IMR-90 (cell line): ENCODE data around the gene IL11. TPM values are rescaled to one million over a fixed set of nuclear protein-coding genes. Genes with fewer than 3 reads are reported as not detected.

ENCODE experiments used
- ATAC-seq: fragments of 200-7000 bp; cut with Tn5 transposase; 2 replicates; pipeline ENCODE4 v1.9.1; 2020; ENCODE audit warnings: low read depth, mild to moderate bottlenecking, moderate library complexity
- BruUV-seq: library from RNA; stranded (reverse); fragments of 400-500 nt; replicated peaks from 2 replicates; lab custom pipeline; 2021; lab: Mats Ljungman, UMichigan
- CTCF ChIA-PET: fragments of 300-600 bp; formaldehyde crosslinking; extraction: SDS; loops from one replicate; lab custom pipeline; 2021; ENCODE audit warnings: antibody characterized with exemption; lab: Yijun Ruan, JAX
- POLR2A ChIA-PET: fragments of 300-600 bp; sonication (Branson Sonifier 250); formaldehyde crosslinking; loops from one replicate; lab custom pipeline; 2022; ENCODE audit warnings: antibody characterized with exemption; ENCODE audit not compliant: unreplicated experiment; lab: Charles Lee
- DNase-seq: peaks from one replicate; pipeline ENCODE4 v3.0.0; 2013
- H2AFZ ChIP-seq: replicated peaks from 2 replicates; pipeline ENCODE3; 2013; ENCODE audit warnings: low read length, mild to moderate bottlenecking; ENCODE audit not compliant: poor library complexity
- H2AK5ac ChIP-seq: 2 replicates; pipeline ENCODE4 v1.6.1; 2013; ENCODE audit warnings: low read depth, low read length, inconsistent platforms
- H2AK9ac ChIP-seq: replicated peaks from 2 replicates; pipeline ENCODE3; 2013; ENCODE audit warnings: mild to moderate bottlenecking, low read depth, low read length, moderate library complexity; ENCODE audit not compliant: poor library complexity
- H2BK120ac ChIP-seq: 2 replicates; pipeline ENCODE4 v1.6.1; 2013; ENCODE audit warnings: low read depth, low read length, inconsistent platforms
- H2BK15ac ChIP-seq: 3 replicates; pipeline ENCODE4 v1.6.1; 2013; ENCODE audit warnings: low read depth, low read length, inconsistent platforms
- H2BK20ac ChIP-seq: 2 replicates; pipeline ENCODE4 v1.6.1; 2013; ENCODE audit warnings: low read depth, mild to moderate bottlenecking, inconsistent platforms, low read length, moderate library complexity
- H2BK5ac ChIP-seq: 2 replicates; pipeline ENCODE4 v1.6.1; 2013; ENCODE audit warnings: mild to moderate bottlenecking, low read depth, low read length, inconsistent platforms; ENCODE audit not compliant: poor library complexity, severe bottlenecking
- H3K14ac ChIP-seq: replicated peaks from 2 replicates; pipeline ENCODE4 v1.6.1; 2013; ENCODE audit warnings: low read depth, low read length, inconsistent platforms
- H3K18ac ChIP-seq: 2 replicates; pipeline ENCODE4 v1.6.1; 2013; ENCODE audit warnings: low read depth, low read length, control low read depth
- H3K23ac ChIP-seq: 2 replicates; pipeline ENCODE4 v1.6.1; 2013; ENCODE audit warnings: low read depth, low read length, inconsistent platforms
- H3K27ac ChIP-seq: 2 replicates; pipeline ENCODE4 v1.5.1; 2013; ENCODE audit warnings: mild to moderate bottlenecking, control low read depth, low read length; ENCODE audit not compliant: insufficient read depth
- H3K27me3 ChIP-seq: 2 replicates; pipeline ENCODE4 v1.6.1; 2013; ENCODE audit warnings: low read length; ENCODE audit not compliant: control insufficient read depth, insufficient read depth
- H3K36me3 ChIP-seq: 2 replicates; pipeline ENCODE4 v1.6.1; 2013; ENCODE audit warnings: low read length, mixed read lengths; ENCODE audit not compliant: control insufficient read depth, insufficient read depth
- H3K4ac ChIP-seq: 2 replicates; pipeline ENCODE4 v1.6.1; 2013; ENCODE audit warnings: low read depth, low read length, inconsistent platforms
- H3K4me1 ChIP-seq: 2 replicates; pipeline ENCODE4 v1.6.1; 2013; ENCODE audit warnings: low read length, mixed read lengths; ENCODE audit not compliant: control insufficient read depth, insufficient read depth
- H3K4me2 ChIP-seq: 2 replicates; pipeline ENCODE4 v1.6.1; 2013; ENCODE audit warnings: low read depth, mild to moderate bottlenecking, control low read depth, low read length, moderate library complexity
- H3K4me3 ChIP-seq: 2 replicates; pipeline ENCODE4 v1.5.1; 2013; ENCODE audit warnings: low read depth, mild to moderate bottlenecking, control low read depth, low read length, moderate library complexity; ENCODE audit not compliant: insufficient read depth
- H3K56ac ChIP-seq: 2 replicates; pipeline ENCODE4 v1.6.1; 2013; ENCODE audit warnings: low read length, inconsistent platforms; ENCODE audit not compliant: insufficient read depth; ENCODE audit errors: extremely low read depth
- H3K79me1 ChIP-seq, 2 experiments: 2 replicates each; pipeline ENCODE4 v1.6.1; 2013; ENCODE audit warnings: low read length in 2 of 2, inconsistent platforms in 1 of 2, low read depth in 1 of 2
- H3K9ac ChIP-seq: 2 replicates; pipeline ENCODE4 v1.6.1; 2013; ENCODE audit warnings: low read depth, low read length, control low read depth
- H3K9me1 ChIP-seq: 2 replicates; pipeline ENCODE4 v1.6.1; 2013; ENCODE audit warnings: low read length, inconsistent platforms; ENCODE audit not compliant: insufficient read depth
- H3K9me3 ChIP-seq: 2 replicates; pipeline ENCODE4 v1.6.1; 2013; ENCODE audit warnings: low read length; ENCODE audit not compliant: control insufficient read depth, insufficient read depth
- H4K20me1 ChIP-seq: 2 replicates; pipeline ENCODE4 v1.6.1; 2013; ENCODE audit warnings: low read length, inconsistent platforms; ENCODE audit not compliant: insufficient read depth
- H4K5ac ChIP-seq: 2 replicates; pipeline ENCODE4 v1.6.1; 2013; ENCODE audit warnings: mild to moderate bottlenecking, low read depth, low read length, control low read depth
- H4K8ac ChIP-seq, 2 experiments: 2 replicates each; pipeline ENCODE4 v1.6.1; 2013; ENCODE audit warnings: low read depth in 2 of 2, low read length in 2 of 2, control low read depth in 1 of 2, inconsistent platforms in 1 of 2
- H4K91ac ChIP-seq: 2 replicates; pipeline ENCODE4 v1.6.1; 2013; ENCODE audit warnings: low read depth, low read length, inconsistent platforms; ENCODE audit not compliant: insufficient read depth
- MAFK ChIP-seq: IDR thresholded peaks from 2 replicates; pipeline ENCODE4 v1.6.1; 2012; ENCODE audit warnings: low read depth, low read length, improper control_type of control experiment
- POLR2A ChIP-seq: IDR thresholded peaks from 2 replicates; pipeline ENCODE4 v1.6.1; 2012; ENCODE audit warnings: mild to moderate bottlenecking, low read depth, low read length
- WGBS, 2 experiments: methylation state at CpG; one replicate each; pipeline versions ENCODE4 v1.1.5 to v1.1.7; 2013; ENCODE audit warnings: missing lambda C conversion rate in 2 of 2; ENCODE audit not compliant: insufficient read length in 1 of 2; ENCODE audit errors: extremely low coverage in 2 of 2; 5-methylcytosine and 5-hydroxymethylcytosine counted together
- dilution Hi-C: fragments of 300-500 bp; cut with HindIII; formaldehyde crosslinking; loops from one replicate; pipeline ENCODE4 v1.14.3; 2018; ENCODE audit warnings: low sequenced_read_pairs; ENCODE audit not compliant: unreplicated experiment
- in situ Hi-C: fragments of 300-500 bp; cut with MboI; formaldehyde crosslinking; loops from 3 replicates; pipeline ENCODE4 v1.14.3; 2019; ENCODE audit warnings: low sequenced_read_pairs, inconsistent platforms, mixed read lengths
- intact Hi-C: fragments of 100-400 bp; cut with micrococcal nuclease; formaldehyde crosslinking; loops from 2 replicates; pipeline ENCODE4 v1.10.0; 2022
- polyA plus RNA-seq, 3 experiments: library from polyadenylated mRNA; depleted of rRNA; stranded (reverse); fragments of >200 nt; gene quantifications; 2 replicates each; pipeline ENCODE4 v1.2.3, GENCODE V29; 2012; ENCODE audit warnings: low replicate concordance in 1 of 3
- total RNA-seq: library from RNA; depleted of rRNA; stranded (reverse); fragments of >200 nt; gene quantifications from 2 replicates; pipeline ENCODE4 v1.2.3, GENCODE V29; 2012
- TF ChIP-seq, protein P1 (sequence below): fragments of 150-350 bp; IDR thresholded peaks from 2 replicates; pipeline ENCODE4 v1.6.1; 2016; ENCODE audit warnings: low read depth, mild to moderate bottlenecking, low read length, moderate library complexity, borderline replicate concordance

The IL11 gene
- total and polyA plus RNA-seq, 2 of the 4 experiments (the other 2 are of a cell fraction) = 14.3 to 33.6 TPM

DNA sequence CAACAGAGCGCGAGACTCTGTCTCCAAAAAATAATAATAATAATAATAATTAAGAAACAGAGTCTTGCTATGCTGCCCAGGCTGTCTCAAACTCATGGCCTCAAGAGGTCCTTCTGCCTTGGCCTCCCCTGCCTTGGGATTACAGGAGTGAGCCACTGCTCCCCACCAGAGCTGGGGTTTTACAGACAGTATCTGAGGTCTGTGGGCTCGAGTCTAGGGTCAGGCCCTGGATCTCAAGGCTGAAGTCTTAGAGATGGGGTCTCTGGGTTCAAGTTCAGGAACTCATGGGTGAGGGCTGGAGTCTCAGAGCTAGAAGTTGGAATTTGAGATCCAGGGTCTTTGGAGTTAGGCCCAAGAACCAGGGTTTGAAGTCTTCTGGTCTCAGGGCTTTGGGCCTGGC lies 3.5 kb downstream of the IL11 start:
- POLR2A ChIA-PET = interaction anchor here (0.5 kb wide), 1 partner anchor 26 kb away, joined by 3 read pairs; no protein-coding TSS in a partner anchor

More for the DNA sequence above, 3.5 kb downstream of the IL11 start:
- peaks cover 4% of the 10 kb centered on the region; the same call in 1 of the 2 replicates for H3K9me1 ChIP-seq
- peaks cover 59% of the 10 kb centered on the region for H4K20me1 ChIP-seq
- no peak overlapping the region for H4K8ac ChIP-seq
- intact Hi-C loops = no loop called here
- no peak for ATAC-seq
- H3K4me1 ChIP-seq = peaks cover 16% of the 10 kb centered on the region
- H2AK5ac ChIP-seq = no peak overlapping the region
- no peak overlapping the region for H3K4ac ChIP-seq
- WGBS, 2 experiments = 80% methylated on average over 1 of the region's 3 CpGs; no CpG with 5 or more reads in 1 of the 2 experiments
- no peak for DNase-seq
- H3K4me2 ChIP-seq = no peak overlapping the region
- H3K36me3 ChIP-seq = peaks cover 26% of the 10 kb centered on the region
- TSS peak; percentile 34 for BruUV-seq
- CTCF ChIA-PET = no interaction called here
- TF ChIP-seq MAFK (no peak), POLR2A (peak; percentile 77)
- TF ChIP-seq, protein P1, sequence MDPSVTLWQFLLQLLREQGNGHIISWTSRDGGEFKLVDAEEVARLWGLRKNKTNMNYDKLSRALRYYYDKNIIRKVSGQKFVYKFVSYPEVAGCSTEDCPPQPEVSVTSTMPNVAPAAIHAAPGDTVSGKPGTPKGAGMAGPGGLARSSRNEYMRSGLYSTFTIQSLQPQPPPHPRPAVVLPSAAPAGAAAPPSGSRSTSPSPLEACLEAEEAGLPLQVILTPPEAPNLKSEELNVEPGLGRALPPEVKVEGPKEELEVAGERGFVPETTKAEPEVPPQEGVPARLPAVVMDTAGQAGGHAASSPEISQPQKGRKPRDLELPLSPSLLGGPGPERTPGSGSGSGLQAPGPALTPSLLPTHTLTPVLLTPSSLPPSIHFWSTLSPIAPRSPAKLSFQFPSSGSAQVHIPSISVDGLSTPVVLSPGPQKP = no peak
- H4K91ac ChIP-seq = no peak overlapping the region
- dilution Hi-C loops = no loop called here
- H3K27ac ChIP-seq = no peak overlapping the region; the same call in 1 of the 2 replicates
- H3K9ac ChIP-seq = peak overlapping the region; percentile 30; the same call in 1 of the 2 replicates
- no peak overlapping the region for H2BK5ac ChIP-seq
- H3K14ac ChIP-seq = no peak overlapping the region
- no peak overlapping the region for H3K4me3 ChIP-seq
- H3K79me1 ChIP-seq = peaks cover 0 to 37% of the 10 kb centered on the region in 2 experiments; a peak in 3 of 4 replicates
- no peak overlapping the region for H2BK120ac ChIP-seq
- no peak overlapping the region for H3K56ac ChIP-seq
- no peak overlapping the region for H2AFZ ChIP-seq
- in situ Hi-C loops = no loop called here
- peak overlapping the region; percentile 33; the same call in 1 of the 2 replicates for H3K23ac ChIP-seq
- no peak overlapping the region for H2AK9ac ChIP-seq
- no peak overlapping the region for H2BK15ac ChIP-seq
- H3K27me3 ChIP-seq = no peaks in the 10 kb centered on the region
- H3K18ac ChIP-seq = no peak overlapping the region
- no peaks in the 10 kb centered on the region for H3K9me3 ChIP-seq
- H4K5ac ChIP-seq = no peak overlapping the region
- no peak overlapping the region for H2BK20ac ChIP-seq
